NK-92 (cell line): ENCODE data around the gene ZNF26.
"Not testable (repeated sequence)": the region's sequence is repeated elsewhere in the genome, so short reads cannot be mapped to it uniquely, and the experiment has no call there.

ENCODE experiments used
- DNase-seq: peaks from one replicate; lab custom pipeline; 2025; ENCODE audit not compliant: unreplicated experiment; lab: John Stamatoyannopoulos, UW

ZNF26 gene, protein sequence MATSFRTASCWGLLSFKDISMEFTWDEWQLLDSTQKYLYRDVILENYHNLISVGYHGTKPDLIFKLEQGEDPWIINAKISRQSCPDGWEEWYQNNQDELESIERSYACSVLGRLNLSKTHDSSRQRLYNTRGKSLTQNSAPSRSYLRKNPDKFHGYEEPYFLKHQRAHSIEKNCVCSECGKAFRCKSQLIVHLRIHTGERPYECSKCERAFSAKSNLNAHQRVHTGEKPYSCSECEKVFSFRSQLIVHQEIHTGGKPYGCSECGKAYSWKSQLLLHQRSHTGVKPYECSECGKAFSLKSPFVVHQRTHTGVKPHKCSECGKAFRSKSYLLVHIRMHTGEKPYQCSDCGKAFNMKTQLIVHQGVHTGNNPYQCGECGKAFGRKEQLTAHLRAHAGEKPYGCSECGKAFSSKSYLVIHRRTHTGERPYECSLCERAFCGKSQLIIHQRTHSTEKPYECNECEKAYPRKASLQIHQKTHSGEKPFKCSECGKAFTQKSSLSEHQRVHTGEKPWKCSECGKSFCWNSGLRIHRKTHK

DNA sequence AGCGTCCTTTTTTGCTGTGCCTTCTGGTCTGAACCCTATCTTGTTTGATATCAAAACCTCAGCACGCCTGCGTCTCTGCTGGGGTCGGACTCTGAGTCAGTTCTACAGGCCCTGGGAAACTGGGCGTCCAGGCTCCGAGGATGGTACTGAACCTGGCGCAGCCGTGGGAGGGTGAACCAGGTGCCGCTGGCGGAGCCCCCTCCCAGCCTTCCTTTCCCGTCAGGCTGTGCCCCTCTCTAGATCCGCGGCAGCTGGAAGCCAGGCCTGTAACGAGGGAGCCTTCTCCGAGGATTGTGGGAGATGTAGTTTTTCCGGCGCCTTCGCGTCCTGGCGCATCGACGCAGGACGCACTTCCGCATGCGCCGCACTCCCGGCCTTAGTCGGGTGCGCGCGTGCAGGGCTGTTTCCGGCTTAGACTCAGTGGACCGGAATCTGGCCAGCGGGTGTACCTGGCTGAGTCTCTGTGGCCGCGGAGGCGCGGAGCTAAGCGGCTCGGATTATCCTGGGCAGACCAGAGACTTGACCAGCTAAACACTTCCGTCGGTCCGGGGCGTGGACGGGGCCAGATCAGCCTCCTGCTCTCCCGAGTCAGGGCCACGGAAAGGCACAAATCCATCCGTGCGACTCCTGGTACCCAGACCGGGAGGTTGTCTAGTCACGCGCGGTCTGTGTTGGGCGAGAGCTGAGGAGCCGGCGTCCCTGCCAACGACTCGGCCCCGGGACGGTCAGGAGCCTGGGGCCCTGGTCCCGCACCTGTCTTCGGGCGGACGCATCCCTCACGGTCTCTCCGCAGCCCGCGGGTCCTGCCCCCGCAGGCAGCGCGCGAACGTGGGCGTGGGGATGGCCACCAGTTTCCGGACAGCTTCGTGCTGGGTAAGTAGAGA, at the start of gene ZNF26:
TSS of gene ZNF26 (plus strand) at position 367 of the 884 bp plus-strand sequence. CDS start at position 841, 474 bp downstream.
- DNase-seq, result peak; percentile 9

DNA sequence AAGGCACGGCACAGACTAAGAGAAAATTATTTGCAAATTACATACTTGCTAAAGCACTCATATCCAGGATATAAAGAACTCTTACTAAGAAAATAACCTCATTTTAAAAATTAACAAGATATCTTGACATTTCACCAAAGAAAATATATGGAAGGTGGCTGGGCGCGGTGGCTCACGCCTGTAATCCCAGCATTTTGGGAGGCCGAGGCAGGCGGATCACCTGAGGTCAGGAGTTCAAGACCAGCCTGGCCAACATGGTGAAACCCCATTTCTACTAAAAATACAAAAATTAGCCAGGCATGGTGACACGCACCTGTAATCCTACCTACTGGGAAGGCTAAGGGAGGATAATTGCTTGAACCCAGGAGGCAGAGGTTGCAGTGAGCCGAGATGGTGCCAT, 49.2 kb upstream of the ZNF26 start:
- DNase-seq, result not testable (repeated sequence)

DNA sequence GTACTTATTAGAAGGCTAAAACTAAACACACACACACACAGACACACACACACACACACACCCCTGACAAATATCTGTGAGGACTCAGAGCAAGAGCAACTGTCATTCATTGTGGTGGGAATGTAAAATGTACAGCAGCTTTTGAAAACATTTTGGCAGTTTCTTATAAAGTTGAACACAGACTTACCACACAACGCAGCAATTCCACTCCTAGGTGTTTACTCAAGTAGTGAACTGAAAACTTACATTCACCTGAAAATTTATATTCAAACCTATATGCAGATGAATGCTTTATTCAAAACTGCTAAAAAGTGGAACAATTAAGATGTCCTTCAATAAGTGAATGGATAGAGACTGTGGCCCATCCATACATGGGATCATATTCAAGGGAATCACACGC, 48.7 kb upstream of the ZNF26 start:
- DNase-seq, result no peak

DNA sequence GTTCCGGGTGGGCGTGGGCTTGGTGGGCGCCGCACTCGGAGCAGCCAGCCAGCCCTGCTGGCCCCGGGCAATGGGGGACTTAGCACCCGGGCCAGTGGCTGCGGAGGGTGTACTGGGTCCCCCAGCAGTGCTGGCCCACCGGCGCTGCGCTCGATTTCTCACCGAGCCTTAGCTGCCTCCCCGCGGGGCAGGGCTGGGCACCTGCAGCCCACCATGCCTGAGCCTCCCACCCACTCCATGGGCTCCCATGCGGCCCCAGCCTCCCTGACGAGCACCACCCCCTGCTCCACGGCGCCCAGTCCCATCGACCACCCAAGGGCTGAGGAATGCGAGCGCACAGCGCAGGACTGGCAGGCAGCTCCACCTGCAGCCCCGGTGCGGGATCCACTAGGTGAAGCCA, 47.4 kb upstream of the ZNF26 start:
- not testable (repeated sequence) for DNase-seq

DNA sequence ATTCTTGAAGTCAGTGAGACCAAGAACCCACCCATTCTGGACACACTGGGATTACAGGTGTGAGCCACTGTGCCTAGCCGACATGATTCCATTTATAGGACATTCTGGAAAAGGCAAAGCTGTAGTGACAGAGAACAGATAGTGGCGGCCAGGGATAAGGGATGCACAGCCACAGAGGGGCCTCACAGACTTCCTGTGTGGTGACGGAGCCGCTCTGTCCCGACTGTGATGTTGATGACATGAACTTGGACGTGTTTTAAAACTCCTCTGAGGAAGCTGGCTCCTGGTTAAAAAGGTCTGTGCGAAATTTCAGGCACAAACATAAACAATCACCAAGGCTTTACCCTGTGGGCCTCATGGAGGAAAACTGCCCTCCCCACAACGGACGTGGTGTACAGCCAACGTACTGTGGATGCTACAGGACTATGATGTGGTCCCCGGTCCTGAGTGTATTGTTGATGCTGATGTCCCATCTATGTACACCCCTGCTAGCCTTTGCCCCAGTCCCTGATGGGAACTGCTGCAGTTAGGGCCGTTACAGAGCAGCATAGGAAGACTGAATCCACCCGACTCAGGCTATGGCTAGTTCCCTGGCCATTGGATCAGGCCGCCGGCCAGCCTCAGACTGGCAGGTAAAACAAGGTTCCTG, 46.0 kb upstream of the ZNF26 start:
- DNase-seq, result no peak

DNA sequence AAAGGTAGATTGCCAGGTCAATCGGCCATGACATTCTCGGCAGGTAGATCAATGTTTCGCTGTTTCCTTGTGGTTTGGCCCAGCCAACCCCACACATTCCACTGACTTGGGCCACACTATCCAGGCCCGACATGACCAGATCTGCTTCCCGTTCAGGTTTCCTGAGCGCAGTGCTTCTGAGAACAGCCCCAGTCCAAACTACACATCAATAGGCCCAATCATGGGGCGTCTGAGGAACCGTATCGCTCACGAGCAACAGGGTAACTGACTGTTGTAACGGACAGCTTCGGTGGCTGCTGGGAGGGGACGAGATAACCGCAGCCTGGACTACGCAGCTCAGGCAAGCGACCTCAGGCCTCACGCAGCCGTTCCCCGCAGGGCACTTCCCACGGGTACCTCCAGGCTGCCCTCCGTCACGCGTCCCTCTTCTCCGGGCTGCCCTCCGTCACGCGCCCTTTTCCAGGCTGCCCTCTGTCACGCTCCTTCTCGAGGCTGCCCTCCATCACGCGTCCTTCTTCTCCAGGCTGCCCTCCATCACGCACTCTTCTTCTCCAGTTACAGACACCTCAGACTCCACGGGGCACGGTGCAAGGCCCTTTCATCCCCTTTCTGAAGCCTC, 44.7 kb upstream of the ZNF26 start:
- no peak for DNase-seq

DNA sequence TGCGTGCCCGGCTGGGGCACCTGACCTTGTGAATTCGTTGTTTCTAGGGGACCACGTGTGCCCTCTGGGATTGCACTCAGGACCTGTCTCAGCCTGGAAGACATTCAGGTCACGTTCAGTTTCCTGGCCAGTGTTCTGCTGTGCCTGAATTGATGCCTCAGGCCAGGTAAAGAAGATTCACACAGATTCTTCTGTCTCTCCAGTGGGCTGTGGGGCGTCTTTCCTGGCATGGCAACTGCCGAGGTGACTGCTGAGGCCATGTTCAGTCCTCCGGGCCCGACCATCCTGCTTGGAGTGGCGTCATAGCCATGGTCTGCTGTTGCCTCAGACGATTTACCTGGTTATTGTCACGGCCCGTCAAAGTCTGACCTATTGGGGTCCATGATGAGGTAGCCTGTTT, 43.6 kb upstream of the ZNF26 start:
- DNase-seq, result no peak

DNA sequence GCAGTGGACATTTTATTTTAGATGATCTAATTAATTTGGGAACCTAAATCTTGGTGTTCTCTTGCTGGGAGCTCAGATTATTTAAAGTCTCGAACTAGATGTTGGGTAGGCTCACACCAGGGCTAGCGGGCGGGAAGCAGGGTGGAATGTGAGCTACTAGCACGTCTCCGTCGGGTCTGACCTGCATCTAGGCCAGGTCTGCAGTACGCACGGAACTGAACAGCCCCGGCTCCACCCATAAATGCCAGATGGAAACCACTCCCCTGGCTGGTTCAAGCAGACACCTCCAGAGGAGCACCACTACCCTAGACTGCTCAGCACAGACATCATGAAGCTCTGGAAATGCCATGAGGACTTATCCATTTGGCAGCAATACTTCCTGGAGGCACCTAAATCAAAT, 40.4 kb upstream of the ZNF26 start:
- DNase-seq, result no peak

DNA sequence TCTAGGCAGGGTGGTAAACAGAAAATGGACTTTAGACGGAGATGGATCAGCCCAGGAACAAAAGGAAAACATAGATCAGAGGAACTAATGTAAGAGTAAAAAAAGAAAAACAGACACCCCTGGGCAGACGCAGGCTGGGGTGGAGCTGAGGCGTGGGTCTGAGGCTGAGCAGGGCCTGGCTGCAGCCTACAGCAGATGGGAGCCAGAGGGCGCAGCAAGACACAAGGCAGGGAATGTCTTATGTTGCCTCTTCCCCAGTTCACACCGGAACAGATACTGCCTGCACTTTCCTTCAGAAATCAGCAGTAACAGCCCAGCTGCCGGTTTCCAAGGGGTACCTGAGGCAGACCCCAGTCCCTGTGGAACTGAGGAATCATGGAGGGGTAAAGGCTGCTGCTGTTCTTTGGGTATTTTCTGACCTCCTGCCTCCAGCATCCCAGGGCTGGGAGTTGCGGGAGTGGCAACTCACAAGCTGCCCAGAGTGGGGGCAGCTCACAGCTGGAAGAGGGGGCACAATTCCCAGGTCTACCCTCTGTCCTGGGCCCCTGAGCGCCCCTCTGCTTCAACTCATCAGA, 39.8 kb upstream of the ZNF26 start:
- no peak for DNase-seq

DNA sequence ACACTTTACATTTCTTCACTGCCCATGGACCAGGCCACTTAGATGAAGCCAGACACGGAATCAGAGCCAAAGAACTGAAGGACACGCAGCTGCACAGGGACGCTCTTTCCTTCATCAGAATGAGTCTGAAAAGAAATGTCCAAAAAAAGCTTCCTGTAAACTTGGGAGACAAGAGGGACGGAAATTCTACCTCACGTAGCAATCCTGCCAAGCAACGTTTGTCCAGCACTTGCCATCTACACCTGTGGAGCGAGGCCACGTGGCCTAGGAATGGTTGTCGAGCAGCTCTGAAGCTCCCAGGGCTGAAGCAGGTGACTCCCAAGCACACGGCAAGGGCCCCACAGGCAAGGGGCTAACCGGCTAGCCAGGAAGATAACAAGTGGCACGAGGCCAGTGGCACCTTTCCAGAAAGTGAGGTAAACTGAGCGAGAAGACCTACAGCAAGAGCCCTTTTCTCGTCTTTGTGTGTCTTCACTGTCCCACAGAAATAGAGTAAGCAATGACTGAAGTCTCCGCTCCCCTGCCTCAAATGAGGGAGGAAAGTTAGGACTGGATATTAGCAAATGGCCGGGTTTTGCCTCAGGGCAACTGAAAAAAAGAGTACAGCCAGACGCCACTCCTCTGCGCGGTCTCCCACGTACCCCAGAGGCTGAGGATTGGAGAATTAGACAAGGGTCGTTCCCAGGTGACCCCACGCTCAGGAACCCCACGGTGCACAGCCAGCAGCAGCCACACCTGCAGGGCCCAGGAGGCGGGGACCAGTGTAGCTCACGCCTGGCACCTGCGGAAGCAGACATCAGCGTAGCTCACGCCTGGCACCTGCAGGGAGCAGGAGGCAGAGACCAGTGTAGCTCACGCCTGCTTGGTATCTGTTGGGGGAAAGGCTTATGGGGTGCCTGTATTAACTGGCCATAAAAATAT, 37.8 kb upstream of the ZNF26 start:
- no peak for DNase-seq

DNA sequence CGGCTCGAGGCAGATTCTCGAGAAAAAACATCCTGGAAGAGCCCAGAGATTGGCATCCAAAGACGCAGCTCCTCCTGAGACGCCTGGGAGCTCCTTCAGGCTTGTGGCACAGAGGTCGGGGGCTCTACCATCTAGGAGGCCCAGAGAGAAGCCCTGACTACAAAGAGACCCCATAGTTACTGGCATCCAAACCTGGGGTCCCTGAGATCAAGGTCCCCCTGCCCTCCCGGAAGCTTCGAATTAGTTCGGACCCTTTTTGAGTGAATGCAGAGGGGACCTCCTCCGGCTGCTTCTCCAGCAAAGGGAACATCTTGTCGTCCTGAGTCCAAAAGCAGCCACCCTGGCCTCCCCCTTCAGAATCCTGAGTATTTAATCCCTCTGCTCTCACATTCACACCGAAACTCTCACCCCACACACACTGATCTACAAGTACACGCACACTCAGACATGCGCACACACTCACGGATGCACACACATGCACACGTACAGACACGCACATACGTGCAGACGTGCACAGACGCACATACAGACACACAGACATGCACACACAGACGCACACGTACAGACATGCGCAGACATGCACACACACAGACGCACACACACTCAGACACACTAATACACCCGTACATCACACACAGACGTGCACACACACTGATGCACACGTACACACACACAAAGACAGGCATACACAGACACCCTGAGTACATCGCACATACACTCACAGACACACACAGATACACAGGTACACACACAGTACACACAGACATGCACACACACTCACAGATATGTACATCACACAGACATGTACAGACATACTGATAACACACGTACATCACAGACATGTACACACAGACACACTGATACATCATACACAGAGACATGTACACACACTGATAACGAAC, 36.0 kb upstream of the ZNF26 start:
- no peak for DNase-seq

DNA sequence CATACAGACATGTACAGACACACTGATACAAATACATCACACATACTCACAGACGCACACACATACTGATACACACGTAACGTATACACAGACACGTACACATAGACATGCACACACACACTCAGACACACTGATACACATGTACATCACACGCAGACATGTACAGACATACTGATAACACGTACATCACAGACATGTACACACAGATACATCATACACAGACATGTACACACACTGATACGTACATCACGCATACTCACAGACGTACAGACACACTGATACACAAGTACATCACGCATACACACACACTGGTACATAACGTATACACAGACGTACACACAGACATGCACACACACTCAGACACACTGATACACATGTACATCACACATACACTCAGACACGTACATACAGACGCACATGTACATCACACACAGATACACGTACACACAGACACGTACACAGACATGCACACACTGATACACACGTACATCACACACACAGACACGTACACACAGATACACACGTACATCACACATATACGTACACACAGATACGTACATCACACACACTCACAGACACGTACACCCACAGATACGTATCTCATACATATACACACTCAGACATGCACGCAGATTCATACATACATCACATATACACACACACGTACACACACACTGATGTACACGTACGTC, 35.2 kb upstream of the ZNF26 start:
- DNase-seq, result no peak

DNA sequence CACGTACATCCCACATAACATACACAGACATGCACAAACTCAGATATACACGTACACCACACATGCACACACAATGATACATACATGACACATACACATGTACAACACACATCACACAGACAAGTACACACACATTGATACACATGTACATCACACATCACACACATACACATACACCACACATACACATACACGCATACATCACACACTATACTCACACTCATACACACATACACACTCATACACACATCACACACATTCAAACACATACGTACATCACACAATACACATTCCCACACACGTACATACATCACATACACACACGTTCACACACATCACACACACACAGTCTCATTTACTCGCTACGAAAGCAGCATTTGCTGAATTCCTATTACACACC, 34.5 kb upstream of the ZNF26 start:
- no peak for DNase-seq

DNA sequence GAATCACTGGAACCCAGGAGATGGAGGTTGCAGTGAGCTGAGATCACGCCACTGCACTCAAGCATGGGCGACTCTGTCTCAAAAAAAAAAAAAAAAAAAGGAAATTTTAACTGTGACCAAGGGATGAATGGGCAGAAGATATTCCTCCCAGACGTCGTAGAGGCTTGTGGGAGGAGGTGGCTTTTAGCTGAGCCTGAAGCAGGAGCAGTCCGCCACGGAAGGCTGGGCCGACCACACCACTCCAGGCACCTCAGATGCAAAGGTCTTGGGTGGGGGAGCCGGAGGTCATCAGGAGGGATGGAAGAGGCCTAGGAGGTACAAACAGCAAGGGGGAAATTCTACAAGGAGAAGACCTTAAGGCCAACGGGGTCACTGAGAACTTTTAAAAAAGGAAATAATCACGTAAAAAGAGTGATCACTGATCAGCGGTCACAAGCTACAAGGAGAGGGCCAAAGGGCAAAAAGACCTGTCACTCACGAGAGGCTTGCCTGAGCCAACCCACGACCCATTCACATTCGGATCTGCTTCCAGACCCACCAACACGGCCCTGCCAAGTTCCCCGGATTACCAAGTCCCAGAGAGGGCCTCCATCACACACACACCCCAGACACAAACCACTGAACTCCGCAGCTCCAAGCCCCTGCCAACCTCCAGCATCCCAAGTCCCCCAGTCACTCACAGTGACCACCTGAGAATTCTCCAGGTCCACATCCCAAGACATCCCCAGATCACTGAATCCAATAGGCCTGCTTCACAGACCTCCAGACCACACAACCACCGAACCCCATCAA, 33.6 kb upstream of the ZNF26 start:
- DNase-seq, result no peak

DNA sequence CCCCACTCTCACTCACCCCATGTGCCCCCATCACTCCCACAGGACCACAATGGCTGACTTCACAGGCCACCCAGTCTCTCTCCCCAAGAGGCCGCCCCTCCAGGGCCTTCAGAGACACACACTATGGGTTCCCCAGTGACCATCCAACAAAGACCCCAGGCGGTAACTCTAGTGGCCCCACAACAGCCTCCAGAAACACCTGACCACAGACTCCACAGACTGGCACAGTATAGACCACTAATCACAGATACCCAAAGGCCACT, 33.1 kb upstream of the ZNF26 start:
- no peak for DNase-seq

DNA sequence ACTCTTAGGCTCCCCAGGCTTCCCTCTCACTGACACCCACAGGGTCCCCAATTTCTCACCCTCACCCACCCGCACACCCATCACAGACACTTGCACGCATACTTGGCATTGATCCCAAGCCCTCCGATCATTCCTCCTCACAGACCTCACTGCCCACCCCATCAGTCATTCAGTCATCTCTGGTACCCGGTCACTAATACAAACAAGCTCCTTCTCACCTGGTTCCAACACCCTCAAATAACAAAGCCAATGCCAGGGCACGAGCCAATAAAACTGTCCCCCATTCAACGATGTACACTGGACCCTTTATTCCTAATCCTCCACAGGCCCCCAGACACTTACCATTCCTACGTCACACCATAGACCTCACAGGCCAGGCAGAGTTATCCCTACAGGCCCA, 32.4 kb upstream of the ZNF26 start:
- DNase-seq, result no peak

DNA sequence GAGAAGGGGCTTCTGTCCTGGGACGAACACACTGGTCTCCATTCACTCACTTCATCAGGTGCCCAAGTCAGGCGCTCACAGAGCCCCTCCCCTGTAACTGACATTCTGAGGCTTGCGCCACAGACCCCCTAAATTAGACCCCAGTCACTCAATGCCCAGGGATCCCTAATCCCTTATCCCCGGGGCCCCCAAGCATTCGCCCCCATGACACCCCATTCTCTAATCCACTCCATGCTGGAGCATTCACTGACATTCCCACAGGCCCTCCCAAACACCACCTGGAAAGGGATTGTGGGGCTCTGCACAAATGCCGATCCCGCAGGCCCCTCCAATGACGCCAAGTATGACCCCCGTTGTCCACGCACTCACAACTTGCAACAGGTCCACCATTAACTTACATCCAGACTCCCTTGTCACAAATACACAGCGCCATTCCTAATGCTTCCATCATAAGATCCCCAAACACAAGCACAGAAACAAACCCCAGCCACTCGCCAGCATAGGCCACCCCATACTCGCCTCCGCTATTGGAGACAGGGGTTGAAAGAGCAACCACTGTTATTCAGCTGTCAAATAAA, 31.6 kb upstream of the ZNF26 start:
- no peak for DNase-seq
